ENCODE results near the gene FCHSD2.

The FCHSD2 gene

GRCh38 chr11:72908032-72908676 lies 234.0 kb downstream of the FCHSD2 start:
- DNase-seq (ENCODE audit: low read depth), result no peak
- no peak overlapping the region for H3K4me3 ChIP-seq (replicated peaks; ENCODE audit: low read depth, low read length)
- no peak for TF ChIP-seq CTCF (IDR thresholded peaks at IDR 0.05; ENCODE audit: low read length, missing control alignments)

GRCh38 chr11:72904016-72904415 lies 238.1 kb downstream of the FCHSD2 start:
- H3K4me3 ChIP-seq (replicated peaks; ENCODE audit: low read depth, low read length), result no peak overlapping the region
- no peak for DNase-seq (ENCODE audit: low read depth)
- TF ChIP-seq CTCF (IDR thresholded peaks at IDR 0.05; ENCODE audit: low read length, missing control alignments), result no peak

- DNase-seq (ENCODE audit: low read depth), result no peak
- no peak for TF ChIP-seq CTCF (IDR thresholded peaks at IDR 0.05; ENCODE audit: low read length, missing control alignments)
- H3K4me3 ChIP-seq (replicated peaks; ENCODE audit: low read depth, low read length), result no peak overlapping the region
Observed at GRCh38 chr11:72901374-72901773, 240.7 kb downstream of the FCHSD2 start.

DNA sequence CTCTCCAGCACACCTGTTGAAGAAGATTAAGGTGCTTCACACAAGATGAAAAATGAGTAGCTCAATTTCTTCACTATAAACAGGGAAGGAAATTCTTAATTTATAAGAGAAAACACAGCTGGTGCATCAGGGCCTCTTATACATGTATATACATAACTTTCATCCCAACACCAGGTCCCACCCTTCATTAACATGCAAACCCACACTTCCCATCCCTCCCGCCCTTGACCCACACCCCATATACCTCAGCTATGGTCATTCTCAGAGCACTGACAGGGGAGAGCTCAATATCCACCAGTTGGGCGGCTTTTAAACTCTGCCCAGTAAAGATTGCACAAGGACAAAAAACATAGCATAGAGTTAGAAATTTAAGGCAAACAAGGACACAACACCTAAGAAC lies 242.1 kb downstream of the FCHSD2 start:
- no peak overlapping the region for H3K4me3 ChIP-seq (replicated peaks; ENCODE audit: low read depth, low read length)
- TF ChIP-seq CTCF (IDR thresholded peaks at IDR 0.05; ENCODE audit: low read length, missing control alignments), result no peak
- DNase-seq (ENCODE audit: low read depth), result no peak

DNA sequence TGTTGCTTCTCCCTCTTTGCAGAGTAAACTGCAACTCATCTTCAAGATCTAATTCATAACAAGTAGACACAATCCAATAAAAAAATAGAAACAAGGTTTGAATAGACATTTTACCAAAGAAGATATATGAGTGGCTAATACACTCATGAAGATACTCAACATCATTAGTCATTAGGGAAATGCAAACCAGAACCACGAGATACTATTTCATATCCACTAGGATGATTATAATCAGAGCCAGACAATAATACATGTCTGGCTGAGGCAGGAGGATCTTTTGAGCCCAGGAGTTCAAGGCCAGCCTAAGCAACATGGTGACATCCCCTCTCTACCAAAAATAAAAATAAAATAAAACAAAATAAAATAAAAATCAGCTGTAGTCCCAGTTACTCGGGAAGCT lies 242.9 kb downstream of the FCHSD2 start:
- no peak for DNase-seq (ENCODE audit: low read depth)
- no peak for TF ChIP-seq CTCF (IDR thresholded peaks at IDR 0.05; ENCODE audit: low read length, missing control alignments)
- no peak overlapping the region for H3K4me3 ChIP-seq (replicated peaks; ENCODE audit: low read depth, low read length)

DNA sequence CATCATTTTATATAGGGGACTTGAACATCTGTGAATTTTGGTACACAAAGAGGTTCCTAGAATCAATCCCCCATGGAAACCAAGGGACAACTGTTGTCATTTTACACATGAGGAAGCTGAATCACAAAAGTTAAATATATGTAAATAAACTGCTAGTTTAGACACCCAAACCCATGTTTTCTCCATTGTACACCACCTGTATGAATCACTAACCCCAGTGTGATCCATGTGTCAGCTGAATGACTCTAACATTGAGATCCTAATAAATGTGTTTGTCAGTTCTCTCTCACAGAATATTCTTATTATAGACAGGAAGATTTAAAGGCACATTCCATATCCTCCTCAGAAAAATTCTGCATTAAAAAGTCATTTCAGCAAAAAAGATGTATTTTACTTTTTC lies 244.6 kb downstream of the FCHSD2 start:
- no peak for TF ChIP-seq CTCF (IDR thresholded peaks at IDR 0.05; ENCODE audit: low read length, missing control alignments)
- H3K4me3 ChIP-seq (replicated peaks; ENCODE audit: low read depth, low read length), result no peak overlapping the region
- DNase-seq (ENCODE audit: low read depth), result no peak

GRCh38 chr11:72896431-72896830 lies 245.7 kb downstream of the FCHSD2 start:
- peak; percentile 1 for DNase-seq (ENCODE audit: low read depth)
- TF ChIP-seq CTCF (IDR thresholded peaks at IDR 0.05; ENCODE audit: low read length, missing control alignments), result no peak

More at GRCh38 chr11:72896431-72896830, 245.7 kb downstream of the FCHSD2 start:
- H3K4me3 ChIP-seq (replicated peaks; ENCODE audit: low read depth, low read length), result no peak overlapping the region

All from fibroblast of pulmonary artery (primary cell).